Right lobe of liver (tissue), 6 donors: ENCODE measurements around the gene RAPGEF2. TPM values are rescaled to one million over a fixed set of nuclear protein-coding genes. Genes with fewer than 3 reads are reported as not detected.
"Not testable (repeated sequence)": the region's sequence is repeated elsewhere in the genome, so short reads cannot be mapped to it uniquely, and the experiment has no call there.

Source experiments
- ATAC-seq, 4 donors: fragments of 200-7000 bp; cut with Tn5 transposase; one replicate each; pipeline ENCODE4 v1.9.1; 2020; ENCODE audit warnings: mild to moderate bottlenecking in 4 of 4, moderate library complexity in 4 of 4
- DNase-seq, 3 donors: peaks; one replicate each; pipeline ENCODE4 v3.0.0-alpha.2; 2020
- H3K27ac ChIP-seq, 3 donors: fragments of 200-600 bp; one replicate each; pipeline ENCODE4 v1.8.0; 2022
- H3K27me3 ChIP-seq, 2 donors: fragments of 200-600 bp; one replicate each; pipeline ENCODE4 v1.8.0; 2022
- H3K36me3 ChIP-seq, 4 donors: fragments of 200-600 bp; sonication (generic) in 1 of 4; one replicate each; pipeline versions ENCODE4 v1.5.1 to v1.8.0; 2017 to 2022; ENCODE audit warnings: control low read depth in 1 of 4
- H3K4me1 ChIP-seq, 4 donors: fragments of 200-600 bp; sonication (generic) in 1 of 4; one replicate each; pipeline versions ENCODE4 v1.5.1 to v1.8.0; 2017 to 2022; ENCODE audit warnings: control low read depth in 1 of 4
- H3K4me3 ChIP-seq, 3 donors: fragments of 200-600 bp; one replicate each; pipeline ENCODE4 v1.8.0; 2022
- H3K9me3 ChIP-seq, 4 donors: fragments of 200-600 bp; sonication (generic) in 1 of 4; one replicate each; pipeline versions ENCODE4 v1.5.1 to v1.8.0; 2017 to 2022; ENCODE audit warnings: control low read depth in 1 of 4
- POLR2A ChIP-seq: fragments of 450-650 bp; IDR thresholded peaks from one replicate; pipeline ENCODE4 v1.6.1; 2017; ENCODE audit warnings: antibody characterized with exemption, mild to moderate bottlenecking
- WGBS: methylation state at CpG from one replicate; pipeline ENCODE4 v1.1.6; 2018; ENCODE audit warnings: low coverage, low lambda C conversion rate; ENCODE audit not compliant: insufficient coverage; ENCODE audit errors: missing lambda C conversion rate; 5-methylcytosine and 5-hydroxymethylcytosine counted together
- intact Hi-C, 2 donors: fragments of 100-400 bp; cut with DNase I; formaldehyde crosslinking; loops; one replicate each; pipeline versions ENCODE4 v1.11.2 to v1.14.1; 2022
- total RNA-seq, 6 experiments: library from RNA; depleted of rRNA in 2 of 6; stranded (reverse); fragments of >200 nt in 2 of 6; fragmentation: NEBNext Ultra II Directional in 3 of 6; extraction: Animal tissue kit (Norgen Biotek cat#: 25700) in 3 of 6; gene quantifications; one replicate each; pipeline versions ENCODE4 v1.1.0 to v1.2.4, GENCODE V29; 2016 to 2023
- TF ChIP-seq, protein P1 (sequence below), 4 donors: fragments of 200-600 bp in 3 of 4; fragments of 450-650 bp in 1 of 4; IDR thresholded peaks; one replicate each; pipeline versions ENCODE4 v1.5.1 to v1.8.0; 2016 to 2022; ENCODE audit warnings: antibody characterized with exemption in 4 of 4, mild to moderate bottlenecking in 2 of 4
- donor health status: DM: no; HTN: yes; CAD: no.
- donor health status: DM: no; HTN: no; CAD: no.
- donor health status: DM: no; HTN: no; CAD: no.
- donor health status: DM: no; HTN: yes; CAD: no.
- donor health status: DM: no; HTN: yes; CAD: no.

RAPGEF2 gene
- total RNA-seq, 6 experiments from 2014 or later, result 22.1 to 32.1 (median 27.2) TPM

DNA sequence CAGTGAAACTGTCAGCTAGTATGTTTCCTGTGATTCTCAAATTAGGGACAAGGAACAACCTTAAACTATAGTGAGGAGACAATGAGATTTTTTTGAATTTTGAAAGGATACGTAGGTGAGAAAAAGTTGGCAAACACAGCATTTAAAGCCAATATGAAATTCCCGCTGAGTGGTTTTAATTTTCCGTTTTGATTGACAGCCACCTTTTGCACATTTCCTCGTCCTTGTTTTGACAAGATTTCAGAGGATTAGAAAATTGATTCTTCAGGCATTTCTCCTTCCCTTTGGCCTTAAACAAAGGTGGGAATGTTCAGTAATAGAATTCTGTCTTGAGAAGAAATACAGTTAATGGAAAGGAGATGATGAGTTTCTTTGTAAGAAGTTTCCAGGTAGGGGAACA is 52.2 kb downstream of the RAPGEF2 start:
- DNase-seq, result no peak
- H3K9me3 ChIP-seq, result no peaks in the 10 kb centered on the region
- ATAC-seq, result no peak
- intact Hi-C loops, result no loop called here
- H3K27ac ChIP-seq, result no peak overlapping the region
- peaks cover 0 to 29% (median 8%) of the 10 kb centered on the region in 4 donors for H3K4me1 ChIP-seq
- no peaks in the 10 kb centered on the region for H3K36me3 ChIP-seq
- 65% methylated on average over 4 of the region's 4 CpGs for WGBS
- H3K4me3 ChIP-seq, result no peak overlapping the region
- TF ChIP-seq POLR2A, result no peak
- H3K27me3 ChIP-seq, result no peaks in the 10 kb centered on the region

DNA sequence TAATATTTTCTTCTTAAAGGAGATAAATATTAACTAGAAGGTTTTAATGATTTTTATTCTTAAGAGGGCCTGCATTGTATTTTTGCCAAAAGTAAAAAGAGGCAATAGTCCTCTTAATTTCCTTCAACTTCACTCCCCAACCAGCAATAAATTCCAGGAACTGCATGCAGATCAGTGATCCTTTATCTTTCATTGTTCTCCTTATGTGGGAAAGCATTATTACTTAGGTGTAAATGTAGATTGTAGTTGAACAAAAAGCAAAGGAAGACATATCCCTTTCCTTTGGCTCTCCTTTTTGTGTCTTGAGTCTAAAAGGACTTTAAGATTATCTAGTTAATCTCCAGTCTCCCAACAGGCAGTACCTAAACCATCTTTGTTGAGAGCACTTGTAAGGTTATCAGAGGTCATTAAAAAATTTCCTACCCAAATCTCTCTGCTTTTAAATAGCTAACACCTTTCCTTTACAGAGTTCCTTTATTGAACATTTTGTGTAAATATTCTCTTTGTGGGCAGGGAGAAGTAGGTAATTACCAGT is 55.3 kb downstream of the RAPGEF2 start:
- Histone ChIP-seq H3K36me3 (no peaks in the 10 kb centered on the region), H3K9me3 (no peaks in the 10 kb centered on the region), H3K4me1 (peaks cover 0 to 34% (median 3%) of the 10 kb centered on the region in 4 donors), H3K27me3 (no peaks in the 10 kb centered on the region), H3K4me3 (no peak overlapping the region), H3K27ac (no peak overlapping the region)
- ATAC-seq (no peak), DNase-seq (no peak)
- intact Hi-C loops, result no loop called here
- TF ChIP-seq, protein P1, sequence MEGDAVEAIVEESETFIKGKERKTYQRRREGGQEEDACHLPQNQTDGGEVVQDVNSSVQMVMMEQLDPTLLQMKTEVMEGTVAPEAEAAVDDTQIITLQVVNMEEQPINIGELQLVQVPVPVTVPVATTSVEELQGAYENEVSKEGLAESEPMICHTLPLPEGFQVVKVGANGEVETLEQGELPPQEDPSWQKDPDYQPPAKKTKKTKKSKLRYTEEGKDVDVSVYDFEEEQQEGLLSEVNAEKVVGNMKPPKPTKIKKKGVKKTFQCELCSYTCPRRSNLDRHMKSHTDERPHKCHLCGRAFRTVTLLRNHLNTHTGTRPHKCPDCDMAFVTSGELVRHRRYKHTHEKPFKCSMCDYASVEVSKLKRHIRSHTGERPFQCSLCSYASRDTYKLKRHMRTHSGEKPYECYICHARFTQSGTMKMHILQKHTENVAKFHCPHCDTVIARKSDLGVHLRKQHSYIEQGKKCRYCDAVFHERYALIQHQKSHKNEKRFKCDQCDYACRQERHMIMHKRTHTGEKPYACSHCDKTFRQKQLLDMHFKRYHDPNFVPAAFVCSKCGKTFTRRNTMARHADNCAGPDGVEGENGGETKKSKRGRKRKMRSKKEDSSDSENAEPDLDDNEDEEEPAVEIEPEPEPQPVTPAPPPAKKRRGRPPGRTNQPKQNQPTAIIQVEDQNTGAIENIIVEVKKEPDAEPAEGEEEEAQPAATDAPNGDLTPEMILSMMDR (IDR thresholded peaks at IDR 0.05), result no peak
- no peak for TF ChIP-seq POLR2A

DNA sequence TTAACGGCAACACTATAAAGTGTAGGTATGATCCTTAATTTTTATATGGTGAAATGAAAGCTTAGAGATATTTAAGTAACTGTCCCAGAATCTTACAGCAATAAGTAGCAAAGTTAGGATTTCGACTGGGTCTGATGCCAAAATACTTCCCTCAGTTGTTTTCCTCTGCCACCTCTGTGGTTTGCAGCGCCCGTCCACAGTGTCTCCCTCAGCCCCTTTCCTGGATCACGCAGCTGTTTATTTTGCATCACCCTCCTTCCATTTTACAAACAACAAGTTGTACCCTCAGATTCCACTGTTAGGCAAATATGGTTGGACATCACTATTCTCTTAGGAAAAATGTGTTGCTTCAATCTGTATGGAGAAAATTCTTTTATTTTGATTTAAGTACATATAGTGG is 56.1 kb downstream of the RAPGEF2 start:
- TF ChIP-seq, protein P1 (IDR thresholded peaks at IDR 0.05), result no peak
- no peak for TF ChIP-seq POLR2A
- intact Hi-C loops, result no loop called here
- Histone ChIP-seq H3K4me1 (peaks cover 0 to 34% (median 3%) of the 10 kb centered on the region in 4 donors), H3K9me3 (no peaks in the 10 kb centered on the region), H3K27ac (no peak overlapping the region), H3K27me3 (no peaks in the 10 kb centered on the region), H3K36me3 (no peaks in the 10 kb centered on the region), H3K4me3 (no peak overlapping the region)
- DNase-seq (no peak), ATAC-seq (peak in 1 of 4 donors; percentile 53)
- 49% methylated on average over 5 of the region's 5 CpGs for WGBS

DNA sequence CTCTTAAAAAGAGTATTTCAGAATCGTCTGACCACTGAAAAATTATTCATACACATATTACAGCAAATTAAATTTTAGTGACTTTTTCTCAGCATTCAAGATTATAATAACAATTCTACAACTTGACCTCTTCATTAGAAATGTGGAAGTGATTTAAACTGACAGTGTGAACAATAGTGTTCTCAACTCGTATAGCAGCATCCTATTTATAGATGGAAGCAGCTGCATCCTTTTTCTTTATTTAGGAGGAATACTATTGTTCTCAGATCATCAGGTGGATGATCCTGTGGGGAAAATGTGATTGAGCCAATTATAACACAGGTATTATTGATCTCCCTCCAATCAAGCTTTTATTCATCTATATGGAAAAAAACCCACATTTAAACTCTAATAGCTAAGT is 56.7 kb downstream of the RAPGEF2 start:
- no peak for ATAC-seq
- peaks cover 0 to 34% (median 3%) of the 10 kb centered on the region in 4 donors for H3K4me1 ChIP-seq
- no peaks in the 10 kb centered on the region for H3K9me3 ChIP-seq
- H3K27ac ChIP-seq, result no peak overlapping the region
- no peak overlapping the region for H3K4me3 ChIP-seq
- WGBS, result 76% methylated on average over 2 of the region's 2 CpGs
- TF ChIP-seq, protein P1 (IDR thresholded peaks at IDR 0.05), result no peak
- TF ChIP-seq POLR2A, result no peak
- H3K36me3 ChIP-seq, result no peaks in the 10 kb centered on the region
- intact Hi-C loops, result no loop called here
- no peaks in the 10 kb centered on the region for H3K27me3 ChIP-seq
- no peak for DNase-seq

DNA sequence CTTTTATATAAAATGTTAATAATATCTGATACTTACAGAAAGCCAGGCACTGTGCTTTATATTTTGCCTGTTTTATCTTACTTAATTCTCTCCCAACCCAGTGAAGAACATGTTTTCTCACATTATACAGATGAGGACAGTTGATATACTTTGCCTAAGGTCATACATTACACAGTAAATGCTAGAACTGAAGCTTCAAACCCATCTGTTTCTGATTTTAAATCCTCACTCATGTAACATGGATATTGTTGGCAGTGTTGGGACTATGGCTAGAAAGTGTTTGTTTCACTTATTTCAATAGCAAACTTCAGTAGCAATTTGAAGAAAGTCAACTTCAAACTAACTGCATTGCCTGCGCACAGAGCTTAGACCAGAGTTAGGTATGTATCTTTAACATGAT is 57.4 kb downstream of the RAPGEF2 start:
- ATAC-seq, result no peak
- intact Hi-C loops, result no loop called here
- WGBS, result 100% methylated on average over 1 of the region's 1 CpG

DNA sequence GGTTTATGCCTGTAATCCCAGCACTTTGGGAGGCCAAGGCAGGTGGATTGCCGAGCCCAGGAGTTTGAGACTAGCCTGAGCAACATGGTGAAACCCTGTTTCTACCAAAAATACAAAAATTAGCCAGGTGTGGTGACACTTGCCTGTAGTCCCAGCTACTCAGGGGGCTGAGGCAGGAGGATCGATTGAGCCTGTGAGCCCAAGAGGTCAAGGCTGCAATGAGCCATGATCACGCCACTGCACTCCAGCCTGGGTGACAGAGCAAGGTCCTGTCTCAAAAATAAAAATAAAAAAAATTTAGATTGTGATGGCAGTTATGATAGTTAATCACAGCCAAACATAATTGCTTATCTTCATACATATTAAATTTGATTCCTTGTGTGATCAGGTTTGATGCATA is 58.6 kb downstream of the RAPGEF2 start:
- intact Hi-C loops, H3K9me3 ChIP-seq, H3K27me3 ChIP-seq, H3K4me3 ChIP-seq, H3K36me3 ChIP-seq: not testable (repeated sequence)
- ATAC-seq (peak; percentile 59 to 85 (median 84)), DNase-seq (peak in 2 of 3 donors; percentile 36 to 56)
- WGBS, result 38% methylated on average over 3 of the region's 3 CpGs
- H3K4me1 ChIP-seq, result peaks cover 0 to 34% (median 3%) of the 10 kb centered on the region in 4 donors
- H3K27ac ChIP-seq, result peak overlapping the region in 1 of 3 donors; percentile 16

More for the DNA sequence above, 57.4 kb downstream of the RAPGEF2 start:
- Histone ChIP-seq H3K4me3 (no peak overlapping the region), H3K27ac (no peak overlapping the region), H3K4me1 (peaks cover 0 to 34% (median 3%) of the 10 kb centered on the region in 4 donors), H3K36me3 (no peaks in the 10 kb centered on the region), H3K9me3 (no peaks in the 10 kb centered on the region), H3K27me3 (no peaks in the 10 kb centered on the region)
- no peak for DNase-seq
- TF ChIP-seq POLR2A, result no peak
- TF ChIP-seq, protein P1 (IDR thresholded peaks at IDR 0.05), result no peak
